Measurements from ENCODE around the gene EIF3I.

DNA sequence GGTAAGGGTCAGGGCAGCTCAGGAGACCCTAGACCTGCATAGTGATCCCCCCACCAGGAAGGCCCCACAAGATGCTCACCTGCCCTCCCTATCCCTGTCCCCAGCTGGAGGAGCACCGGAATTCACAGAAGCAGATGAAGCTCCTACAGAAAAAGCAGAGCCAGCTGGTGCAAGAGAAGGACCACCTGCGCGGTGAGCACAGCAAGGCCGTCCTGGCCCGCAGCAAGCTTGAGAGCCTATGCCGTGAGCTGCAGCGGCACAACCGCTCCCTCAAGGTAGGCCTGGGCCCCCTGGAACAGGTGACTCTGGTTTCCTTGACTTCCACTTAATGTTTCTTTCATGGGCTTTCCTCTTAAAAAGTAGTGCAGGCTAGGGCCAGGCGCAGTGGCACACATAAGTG is 34.4 kb upstream of the EIF3I start:
- TF ChIP-seq, protein P1, sequence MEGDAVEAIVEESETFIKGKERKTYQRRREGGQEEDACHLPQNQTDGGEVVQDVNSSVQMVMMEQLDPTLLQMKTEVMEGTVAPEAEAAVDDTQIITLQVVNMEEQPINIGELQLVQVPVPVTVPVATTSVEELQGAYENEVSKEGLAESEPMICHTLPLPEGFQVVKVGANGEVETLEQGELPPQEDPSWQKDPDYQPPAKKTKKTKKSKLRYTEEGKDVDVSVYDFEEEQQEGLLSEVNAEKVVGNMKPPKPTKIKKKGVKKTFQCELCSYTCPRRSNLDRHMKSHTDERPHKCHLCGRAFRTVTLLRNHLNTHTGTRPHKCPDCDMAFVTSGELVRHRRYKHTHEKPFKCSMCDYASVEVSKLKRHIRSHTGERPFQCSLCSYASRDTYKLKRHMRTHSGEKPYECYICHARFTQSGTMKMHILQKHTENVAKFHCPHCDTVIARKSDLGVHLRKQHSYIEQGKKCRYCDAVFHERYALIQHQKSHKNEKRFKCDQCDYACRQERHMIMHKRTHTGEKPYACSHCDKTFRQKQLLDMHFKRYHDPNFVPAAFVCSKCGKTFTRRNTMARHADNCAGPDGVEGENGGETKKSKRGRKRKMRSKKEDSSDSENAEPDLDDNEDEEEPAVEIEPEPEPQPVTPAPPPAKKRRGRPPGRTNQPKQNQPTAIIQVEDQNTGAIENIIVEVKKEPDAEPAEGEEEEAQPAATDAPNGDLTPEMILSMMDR (IDR thresholded peaks at IDR 0.05), result no peak
- TF ChIP-seq, protein P2, sequence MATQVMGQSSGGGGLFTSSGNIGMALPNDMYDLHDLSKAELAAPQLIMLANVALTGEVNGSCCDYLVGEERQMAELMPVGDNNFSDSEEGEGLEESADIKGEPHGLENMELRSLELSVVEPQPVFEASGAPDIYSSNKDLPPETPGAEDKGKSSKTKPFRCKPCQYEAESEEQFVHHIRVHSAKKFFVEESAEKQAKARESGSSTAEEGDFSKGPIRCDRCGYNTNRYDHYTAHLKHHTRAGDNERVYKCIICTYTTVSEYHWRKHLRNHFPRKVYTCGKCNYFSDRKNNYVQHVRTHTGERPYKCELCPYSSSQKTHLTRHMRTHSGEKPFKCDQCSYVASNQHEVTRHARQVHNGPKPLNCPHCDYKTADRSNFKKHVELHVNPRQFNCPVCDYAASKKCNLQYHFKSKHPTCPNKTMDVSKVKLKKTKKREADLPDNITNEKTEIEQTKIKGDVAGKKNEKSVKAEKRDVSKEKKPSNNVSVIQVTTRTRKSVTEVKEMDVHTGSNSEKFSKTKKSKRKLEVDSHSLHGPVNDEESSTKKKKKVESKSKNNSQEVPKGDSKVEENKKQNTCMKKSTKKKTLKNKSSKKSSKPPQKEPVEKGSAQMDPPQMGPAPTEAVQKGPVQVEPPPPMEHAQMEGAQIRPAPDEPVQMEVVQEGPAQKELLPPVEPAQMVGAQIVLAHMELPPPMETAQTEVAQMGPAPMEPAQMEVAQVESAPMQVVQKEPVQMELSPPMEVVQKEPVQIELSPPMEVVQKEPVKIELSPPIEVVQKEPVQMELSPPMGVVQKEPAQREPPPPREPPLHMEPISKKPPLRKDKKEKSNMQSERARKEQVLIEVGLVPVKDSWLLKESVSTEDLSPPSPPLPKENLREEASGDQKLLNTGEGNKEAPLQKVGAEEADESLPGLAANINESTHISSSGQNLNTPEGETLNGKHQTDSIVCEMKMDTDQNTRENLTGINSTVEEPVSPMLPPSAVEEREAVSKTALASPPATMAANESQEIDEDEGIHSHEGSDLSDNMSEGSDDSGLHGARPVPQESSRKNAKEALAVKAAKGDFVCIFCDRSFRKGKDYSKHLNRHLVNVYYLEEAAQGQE (IDR thresholded peaks at IDR 0.05; ENCODE audit: insufficient read depth in 1 of 2, low read depth in 2 of 2, low read length in 1 of 2), result no peak
- TF ChIP-seq SIN3A (IDR thresholded peaks at IDR 0.05; ENCODE audit: borderline replicate concordance, insufficient read depth, low read depth, low read length) (no peak), POLR2AphosphoS5 (IDR thresholded peaks at IDR 0.05; ENCODE audit: low read depth, low read length) (no peak)
